ENCODE measurements around the gene LRRC3.
A peak's percentile ranks its signal among the peaks of the same experiment; 100 is the strongest.
"Not testable (repeated sequence)": the region's sequence is repeated elsewhere in the genome, so short reads cannot be mapped to it uniquely, and the experiment has no call there.

The LRRC3 gene

GRCh38 chr21:44499211-44499560 is 43.9 kb downstream of the LRRC3 start:
- DNase-seq = peak; percentile 33

- no peak for DNase-seq
These were observed 44.3 kb downstream of the LRRC3 start for GRCh38 chr21:44499631-44500030.

- DNase-seq = no peak
These were observed 44.8 kb downstream of the LRRC3 start for GRCh38 chr21:44500111-44500510.

- DNase-seq = no peak
These were observed 47.1 kb downstream of the LRRC3 start for GRCh38 chr21:44502171-44502958.

- DNase-seq = not testable (repeated sequence)
These were observed 47.9 kb downstream of the LRRC3 start for GRCh38 chr21:44503006-44503889.

- DNase-seq = no peak
These were observed 48.6 kb downstream of the LRRC3 start for GRCh38 chr21:44503901-44504399.

GRCh38 chr21:44505673-44506278 is 50.5 kb downstream of the LRRC3 start:
- no peak for DNase-seq

GRCh38 chr21:44506279-44507255 is 51.3 kb downstream of the LRRC3 start:
- DNase-seq = no peak

- no peak for DNase-seq
These were observed 52.5 kb downstream of the LRRC3 start for GRCh38 chr21:44507673-44508425.

GRCh38 chr21:44508426-44508710 is 53.1 kb downstream of the LRRC3 start:
- no peak for DNase-seq

- DNase-seq = no peak
These were observed 53.6 kb downstream of the LRRC3 start for GRCh38 chr21:44508711-44509445.

GRCh38 chr21:44509539-44509938 is 54.2 kb downstream of the LRRC3 start:
- DNase-seq = peak; percentile 43

- DNase-seq = no peak
These were observed 54.8 kb downstream of the LRRC3 start for GRCh38 chr21:44510109-44510507.

GRCh38 chr21:44510508-44511218 is 55.4 kb downstream of the LRRC3 start:
- DNase-seq = no peak

GRCh38 chr21:44511219-44511937 is 56.1 kb downstream of the LRRC3 start:
- DNase-seq = no peak

Data from DMS79 treated with DMSO at 0.1 percent for 48 hours (cell line).